ENCODE data around the gene NLRP10. TPM values are rescaled to one million over a fixed set of nuclear protein-coding genes. Genes with fewer than 3 reads are reported as not detected.
A peak's percentile ranks its signal among the peaks of the same experiment; 100 is the strongest.

Gene NLRP10
- total RNA-seq, 1 donor from 2014 or later: 0.70 TPM

- H3K4me1 Mint-ChIP-seq (ENCODE audit: low read depth): peaks cover 49% of the 10 kb centered on the region
- H3K36me3 Mint-ChIP-seq (ENCODE audit: low read depth): no peaks in the 10 kb centered on the region
- H3K9me3 Mint-ChIP-seq (ENCODE audit: low read depth): no peaks in the 10 kb centered on the region
- no peak for DNase-seq (ENCODE audit: low spot score)
- H3K4me3 Mint-ChIP-seq (ENCODE audit: unreplicated experiment): peak overlapping the region; percentile 46
- H3K27me3 Mint-ChIP-seq (ENCODE audit: low read depth): no peaks in the 10 kb centered on the region
- H3K27ac Mint-ChIP-seq (ENCODE audit: unreplicated experiment): peak overlapping the region; percentile 86
- TF ChIP-seq CTCF (IDR thresholded peaks at IDR 0.05): no peak
These were observed 12.1 kb upstream of the NLRP10 start for GRCh38 chr11:7977232-7977917.

- Mint-ChIP-seq H3K9me3 (ENCODE audit: low read depth) (no peaks in the 10 kb centered on the region), H3K4me3 (ENCODE audit: unreplicated experiment) (no peak overlapping the region), H3K36me3 (ENCODE audit: low read depth) (no peaks in the 10 kb centered on the region), H3K4me1 (ENCODE audit: low read depth) (peaks cover 63% of the 10 kb centered on the region), H3K27ac (ENCODE audit: unreplicated experiment) (peak overlapping the region; percentile 80), H3K27me3 (ENCODE audit: low read depth) (no peaks in the 10 kb centered on the region)
- TF ChIP-seq CTCF (IDR thresholded peaks at IDR 0.05): no peak
- no peak for DNase-seq (ENCODE audit: low spot score)
These were observed 9.4 kb upstream of the NLRP10 start for GRCh38 chr11:7974668-7975067.

GRCh38 chr11:7973011-7973410 lies 7.8 kb upstream of the NLRP10 start:
- peak overlapping the region; percentile 70 for H3K27ac Mint-ChIP-seq (ENCODE audit: unreplicated experiment)
- no peak for DNase-seq (ENCODE audit: low spot score)
- H3K4me1 Mint-ChIP-seq (ENCODE audit: low read depth): peaks cover 73% of the 10 kb centered on the region
- TF ChIP-seq CTCF (IDR thresholded peaks at IDR 0.05): no peak
- no peaks in the 10 kb centered on the region for H3K27me3 Mint-ChIP-seq (ENCODE audit: low read depth)
- no peaks in the 10 kb centered on the region for H3K36me3 Mint-ChIP-seq (ENCODE audit: low read depth)
- no peaks in the 10 kb centered on the region for H3K9me3 Mint-ChIP-seq (ENCODE audit: low read depth)
- H3K4me3 Mint-ChIP-seq (ENCODE audit: unreplicated experiment): no peak overlapping the region

GRCh38 chr11:7971846-7972245 lies 6.6 kb upstream of the NLRP10 start:
- DNase-seq (ENCODE audit: low spot score): no peak
- Mint-ChIP-seq H3K9me3 (ENCODE audit: low read depth) (no peaks in the 10 kb centered on the region), H3K36me3 (ENCODE audit: low read depth) (no peaks in the 10 kb centered on the region), H3K4me3 (ENCODE audit: unreplicated experiment) (no peak overlapping the region), H3K27me3 (ENCODE audit: low read depth) (no peaks in the 10 kb centered on the region), H3K27ac (ENCODE audit: unreplicated experiment) (no peak overlapping the region), H3K4me1 (ENCODE audit: low read depth) (peaks cover 73% of the 10 kb centered on the region)
- no peak for TF ChIP-seq CTCF (IDR thresholded peaks at IDR 0.05)

- no peak for DNase-seq (ENCODE audit: low spot score)
- Mint-ChIP-seq H3K27me3 (ENCODE audit: low read depth) (no peaks in the 10 kb centered on the region), H3K4me1 (ENCODE audit: low read depth) (peaks cover 73% of the 10 kb centered on the region), H3K4me3 (ENCODE audit: unreplicated experiment) (no peak overlapping the region), H3K9me3 (ENCODE audit: low read depth) (no peaks in the 10 kb centered on the region), H3K27ac (ENCODE audit: unreplicated experiment) (peak overlapping the region; percentile 29), H3K36me3 (ENCODE audit: low read depth) (no peaks in the 10 kb centered on the region)
- TF ChIP-seq CTCF (IDR thresholded peaks at IDR 0.05): no peak
These were observed 4.8 kb upstream of the NLRP10 start for GRCh38 chr11:7969756-7970646.
